Inflammatory macrophage treated with lipopolysaccharide for 1 hour (primary cell): Measurements from ENCODE around the gene CAV1.

ENCODE experiments used
- DNase-seq, 2 donors: peaks; one replicate each; pipeline ENCODE4 v3.0.0-alpha.2; 2020 to 2022

Gene CAV1

GRCh38 chr7:116532102-116532688, 7.4 kb downstream of the CAV1 start:
- DNase-seq = no peak

GRCh38 chr7:116534790-116535189, 10.0 kb downstream of the CAV1 start:
- DNase-seq = no peak

- no peak for DNase-seq
Measured at GRCh38 chr7:116535416-116535815, 10.6 kb downstream of the CAV1 start.

GRCh38 chr7:116538138-116538537, 13.3 kb downstream of the CAV1 start:
- DNase-seq = no peak

- DNase-seq = no peak
Measured at GRCh38 chr7:116539879-116540278, 15.0 kb downstream of the CAV1 start.

- DNase-seq = no peak
Measured at GRCh38 chr7:116540743-116541142, 15.9 kb downstream of the CAV1 start.

- DNase-seq = no peak
Measured at GRCh38 chr7:116541951-116542350, 17.1 kb downstream of the CAV1 start.

GRCh38 chr7:116542618-116543017, 17.8 kb downstream of the CAV1 start:
- DNase-seq = no peak

GRCh38 chr7:116543664-116544063, 18.8 kb downstream of the CAV1 start:
- no peak for DNase-seq

GRCh38 chr7:116544487-116544886, 19.7 kb downstream of the CAV1 start:
- DNase-seq = no peak

GRCh38 chr7:116545411-116545993, 20.7 kb downstream of the CAV1 start:
- no peak for DNase-seq

GRCh38 chr7:116546054-116546453, 21.2 kb downstream of the CAV1 start:
- no peak for DNase-seq

- DNase-seq = no peak
Measured at GRCh38 chr7:116546916-116547315, 22.1 kb downstream of the CAV1 start.

- DNase-seq = no peak
Measured at GRCh38 chr7:116547347-116547746, 22.5 kb downstream of the CAV1 start.

- no peak for DNase-seq
Measured at GRCh38 chr7:116548506-116548905, 23.7 kb downstream of the CAV1 start.

GRCh38 chr7:116549370-116549769, 24.5 kb downstream of the CAV1 start:
- DNase-seq = no peak

GRCh38 chr7:116551692-116552091, 26.9 kb downstream of the CAV1 start:
- DNase-seq = no peak

GRCh38 chr7:116552602-116553001, 27.8 kb downstream of the CAV1 start:
- DNase-seq = no peak

GRCh38 chr7:116553168-116553964, 28.5 kb downstream of the CAV1 start:
- no peak for DNase-seq

- no peak for DNase-seq
Measured at GRCh38 chr7:116554436-116554835, 29.6 kb downstream of the CAV1 start.

- no peak for DNase-seq
Measured at GRCh38 chr7:116554911-116555310, 30.1 kb downstream of the CAV1 start.

- DNase-seq = no peak
Measured at GRCh38 chr7:116557066-116557585, 32.3 kb downstream of the CAV1 start.

- DNase-seq = no peak
Measured at GRCh38 chr7:116557901-116558300, 33.1 kb downstream of the CAV1 start.
